HL-60 (cell line): Measurements from ENCODE around the gene CAMTA1.

Experiments
- POLR2AphosphoS5 ChIP-seq: IDR thresholded peaks from 2 replicates; pipeline ENCODE4 v1.6.1; 2012; ENCODE audit warnings: low read depth
- TF ChIP-seq, protein P1 (sequence below): IDR thresholded peaks from one replicate; pipeline ENCODE4 v1.5.1; 2011; ENCODE audit warnings: low read length, control low read depth, inconsistent platforms; ENCODE audit not compliant: insufficient read depth

DNA sequence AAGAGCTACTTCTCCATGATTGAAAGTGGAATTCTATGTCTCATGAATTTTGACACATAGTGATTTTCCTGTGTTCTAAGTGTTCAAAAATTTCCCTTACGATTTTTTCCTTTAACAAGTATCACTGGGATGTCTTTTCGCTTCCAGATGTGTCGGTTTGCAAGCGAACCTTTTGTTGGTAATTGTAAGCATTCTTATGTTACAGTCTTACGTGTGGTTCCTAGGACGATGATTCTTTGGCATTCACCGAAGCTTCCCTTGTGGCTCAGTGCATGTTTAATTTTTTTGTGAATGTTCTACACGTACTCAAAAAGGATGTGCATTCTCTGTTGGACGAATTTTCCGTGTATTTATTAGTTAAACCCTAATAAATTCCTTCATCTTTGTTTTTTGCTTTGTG is 211.6 kb downstream of the CAMTA1 start:
- TF ChIP-seq, protein P1, sequence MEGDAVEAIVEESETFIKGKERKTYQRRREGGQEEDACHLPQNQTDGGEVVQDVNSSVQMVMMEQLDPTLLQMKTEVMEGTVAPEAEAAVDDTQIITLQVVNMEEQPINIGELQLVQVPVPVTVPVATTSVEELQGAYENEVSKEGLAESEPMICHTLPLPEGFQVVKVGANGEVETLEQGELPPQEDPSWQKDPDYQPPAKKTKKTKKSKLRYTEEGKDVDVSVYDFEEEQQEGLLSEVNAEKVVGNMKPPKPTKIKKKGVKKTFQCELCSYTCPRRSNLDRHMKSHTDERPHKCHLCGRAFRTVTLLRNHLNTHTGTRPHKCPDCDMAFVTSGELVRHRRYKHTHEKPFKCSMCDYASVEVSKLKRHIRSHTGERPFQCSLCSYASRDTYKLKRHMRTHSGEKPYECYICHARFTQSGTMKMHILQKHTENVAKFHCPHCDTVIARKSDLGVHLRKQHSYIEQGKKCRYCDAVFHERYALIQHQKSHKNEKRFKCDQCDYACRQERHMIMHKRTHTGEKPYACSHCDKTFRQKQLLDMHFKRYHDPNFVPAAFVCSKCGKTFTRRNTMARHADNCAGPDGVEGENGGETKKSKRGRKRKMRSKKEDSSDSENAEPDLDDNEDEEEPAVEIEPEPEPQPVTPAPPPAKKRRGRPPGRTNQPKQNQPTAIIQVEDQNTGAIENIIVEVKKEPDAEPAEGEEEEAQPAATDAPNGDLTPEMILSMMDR, result no peak
- TF ChIP-seq POLR2AphosphoS5, result no peak
